Right cardiac atrium (tissue), 5 donors: ENCODE data around the gene LCE3C. TPM values are rescaled to one million over a fixed set of nuclear protein-coding genes. Genes with fewer than 3 reads are reported as not detected.
A peak's percentile ranks its signal among the peaks of the same experiment; 100 is the strongest.
"Not testable (repeated sequence)": the region's sequence is repeated elsewhere in the genome, so short reads cannot be mapped to it uniquely, and the experiment has no call there.

ENCODE experiments used
- ATAC-seq, 2 donors: fragments of 200-7000 bp; cut with Tn5 transposase; one replicate each; pipeline versions ENCODE4 v1.8.0 to v1.9.1; 2020; ENCODE audit warnings: moderate library complexity in 2 of 2, mild to moderate bottlenecking in 1 of 2
- DNase-seq, 3 donors: peaks; one replicate each; pipeline ENCODE4 v3.0.0-alpha.2; 2020
- H3K27ac ChIP-seq: one replicate; pipeline ENCODE4 v1.5.1; 2013; ENCODE audit warnings: mild to moderate bottlenecking, low read length, control low read depth, moderate library complexity
- H3K27me3 ChIP-seq: one replicate; pipeline ENCODE4 v1.6.1; 2013; ENCODE audit not compliant: control insufficient read depth, insufficient read depth
- H3K4me1 ChIP-seq: one replicate; pipeline ENCODE4 v1.6.1; 2013; ENCODE audit warnings: low read length; ENCODE audit not compliant: control insufficient read depth, insufficient read depth
- H3K4me3 ChIP-seq: one replicate; pipeline ENCODE4 v1.5.1; 2013; ENCODE audit warnings: low read length, control low read depth
- H3K9me3 ChIP-seq: one replicate; pipeline ENCODE4 v1.6.1; 2013; ENCODE audit warnings: low read length; ENCODE audit not compliant: control insufficient read depth
- WGBS: extraction: QIAGEN DNeasy Blood & Tissue Kit; methylation state at CpG from one replicate; pipeline ENCODE4 v1.1.7; 2013; 5-methylcytosine and 5-hydroxymethylcytosine counted together
- intact Hi-C, 4 donors: fragments of 100-400 bp; cut with DNase I; formaldehyde crosslinking; loops; one replicate each; pipeline versions ENCODE4 v1.11.0 to v1.14.0; 2022 to 2023
- long read RNA-seq, 4 donors: library from polyadenylated mRNA; unstranded; transcript quantifications; one replicate each; pipeline ENCODE4 v2.0.0, GENCODE V29; 2020 to 2021
- polyA plus RNA-seq: library from polyadenylated mRNA; stranded (reverse); fragments of 200-250 nt; gene quantifications from one replicate; pipeline ENCODE4 v1.2.3, GENCODE V29; 2013
- total RNA-seq, 4 donors: library from RNA; stranded (reverse); fragmentation: NEBNext Ultra II Directional; extraction: Animal tissue kit (Norgen Biotek cat#: 25700); gene quantifications; one replicate each; pipeline ENCODE4 v1.2.1, GENCODE V29; 2021
- donor health status: healthy with polysubstance abuse.
- donor health status: DM: no; HTN: yes; CAD: no.
- donor health status: DM: no; HTN: no; CAD: no.
- donor health status: DM: no; HTN: yes; CAD: no; lungs with severe emphysema.
- donor health status: DM: yes; HTN: yes; CAD: no.

The LCE3C gene, protein sequence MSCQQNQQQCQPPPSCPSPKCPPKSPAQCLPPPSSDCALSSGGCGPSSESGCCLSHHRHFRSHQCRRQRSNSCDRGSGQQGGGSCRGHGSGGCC
- total RNA-seq, result not detected
- polyA plus RNA-seq, result not detected
- long read RNA-seq, donor 1, result 0 reads
- long read RNA-seq, donor 2, result 0 reads
- long read RNA-seq, donor 3, result 0 reads
- long read RNA-seq, donor 4, result 0 reads

DNA sequence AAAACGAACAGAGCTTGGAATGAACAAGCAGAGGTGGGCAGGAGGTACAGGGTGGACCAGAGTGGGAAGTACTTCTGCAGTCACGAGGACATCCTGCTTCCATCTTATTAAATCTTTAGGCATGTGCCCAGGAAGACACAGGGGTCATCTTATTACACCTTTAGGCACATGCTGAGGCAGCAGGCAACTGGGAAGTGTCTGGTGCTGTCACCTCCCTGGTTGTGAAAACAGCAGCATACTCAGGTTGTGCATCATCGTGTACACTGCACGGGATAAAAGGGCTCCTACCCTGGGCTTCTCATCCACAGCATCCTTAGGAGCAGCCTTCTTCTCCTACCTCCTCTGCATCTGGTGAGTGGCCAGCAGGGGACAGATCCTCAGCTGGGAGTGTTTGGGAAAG, at the start of gene LCE3C:
TSS of gene LCE3C (plus strand) at position 301 of the 400 bp plus-strand sequence. CDS start 498 bp downstream, outside the sequence.
- Histone ChIP-seq H3K4me1 (no peaks in the 10 kb centered on the region), H3K9me3 (peaks cover 3% of the 10 kb centered on the region), H3K4me3 (no peak within 1 kb of the TSS), H3K27me3 (no peaks in the 10 kb centered on the region), H3K27ac (no peak within 1 kb of the TSS)
- DNase-seq, result no peak
- 60% methylated on average over 4 of the region's 4 CpGs for WGBS
- no peak for ATAC-seq
- intact Hi-C loops, result no loop called here

DNA sequence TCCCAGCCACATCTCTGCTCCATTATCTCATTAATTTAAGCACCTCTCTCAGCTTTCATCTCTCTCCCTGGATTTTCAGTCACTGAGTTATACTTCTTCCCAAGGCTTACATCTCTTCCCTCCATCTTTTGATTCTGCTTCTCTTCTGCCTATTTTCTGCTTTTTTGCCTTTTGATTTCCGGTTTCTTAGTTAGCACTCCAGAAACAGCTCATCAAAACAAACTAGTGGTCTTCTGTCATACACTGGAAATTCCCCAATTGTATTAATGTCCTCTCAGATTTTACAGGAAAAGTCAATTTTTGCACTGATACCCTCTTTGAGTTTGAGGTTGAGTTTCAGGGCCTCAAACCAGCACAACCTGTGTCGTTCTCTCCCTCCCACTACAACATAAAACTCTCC, 34.9 kb upstream of the LCE3C start:
- intact Hi-C loops, result no loop called here
- no peak overlapping the region for H3K4me3 ChIP-seq
- H3K9me3 ChIP-seq, result no peaks in the 10 kb centered on the region
- DNase-seq (no peak), ATAC-seq (no peak)
- H3K27ac ChIP-seq, result no peak overlapping the region
- WGBS, result 54% methylated on average over 2 of the region's 2 CpGs
- H3K4me1 ChIP-seq, result no peaks in the 10 kb centered on the region
- no peaks in the 10 kb centered on the region for H3K27me3 ChIP-seq

DNA sequence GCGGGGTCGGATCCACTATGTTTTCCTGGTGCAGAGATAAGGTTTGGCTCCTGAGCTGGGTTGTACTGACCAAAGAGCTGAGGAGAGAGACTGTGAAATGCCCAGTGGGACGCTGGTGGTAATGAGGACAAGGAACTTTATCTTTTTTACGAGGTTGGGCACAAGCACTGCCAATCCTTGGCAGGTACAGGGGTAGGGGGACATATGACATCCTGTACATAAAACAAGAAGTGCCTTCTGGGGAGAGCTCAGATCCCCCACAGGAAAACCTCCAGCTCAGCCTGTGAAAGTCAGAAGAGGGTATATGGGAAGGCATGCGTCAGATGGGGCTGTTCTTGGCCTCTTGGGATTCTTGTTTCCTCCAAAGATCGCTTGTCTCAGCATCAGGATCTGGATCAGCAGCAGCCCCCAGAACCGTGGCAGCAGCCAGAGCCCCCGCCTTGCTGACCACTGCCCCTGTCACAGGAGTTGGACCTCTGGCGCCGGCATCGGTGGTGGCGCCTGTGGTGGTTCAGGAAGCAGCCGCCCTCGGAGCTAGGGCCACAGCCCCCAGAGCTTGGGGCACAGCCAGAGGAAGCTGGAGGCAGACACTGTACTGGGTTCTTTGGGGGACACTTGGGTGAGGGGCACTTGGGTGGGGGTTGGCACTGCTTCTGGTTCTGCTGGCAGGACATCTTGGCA, 34.4 kb upstream of the LCE3C start:
- no peak for ATAC-seq
- Histone ChIP-seq H3K4me1 (no peaks in the 10 kb centered on the region), H3K9me3 (no peaks in the 10 kb centered on the region), H3K4me3 (no peak overlapping the region), H3K27me3 (no peaks in the 10 kb centered on the region), H3K27ac (no peak overlapping the region)
- intact Hi-C loops, result no loop called here
- WGBS, result 79% methylated on average over 14 of the region's 14 CpGs
- no peak for DNase-seq

DNA sequence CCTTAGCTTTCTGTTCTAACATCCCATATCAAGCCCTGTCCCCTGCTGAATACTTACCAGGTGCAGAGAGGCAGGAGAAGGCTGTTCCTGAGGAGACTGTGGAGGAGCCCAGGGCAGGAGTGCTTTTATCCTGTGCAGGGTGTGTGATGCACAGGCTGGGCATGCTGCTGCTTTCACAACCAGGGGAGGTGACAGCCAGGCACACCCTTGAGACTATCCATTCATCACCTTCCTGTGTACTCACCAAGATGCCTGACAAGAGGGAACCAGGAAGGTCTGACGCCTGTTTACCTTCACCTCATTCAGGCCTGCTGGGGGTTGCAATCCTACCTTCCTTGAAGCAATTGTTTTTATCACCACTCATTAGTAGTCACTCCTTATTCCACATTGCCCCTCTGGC, 33.4 kb upstream of the LCE3C start, which contains the start of gene LCE3E:
TSS of gene LCE3E (minus strand) at position 100 of the 400 bp plus-strand sequence. CDS start 572 bp downstream, outside the sequence.
- peaks cover 1% of the 10 kb centered on the region for H3K9me3 ChIP-seq
- no peak for DNase-seq
- H3K27ac ChIP-seq, result no peak within 1 kb of the TSS
- H3K4me3 ChIP-seq, result no peak within 1 kb of the TSS
- no peak for ATAC-seq
- no peaks in the 10 kb centered on the region for H3K27me3 ChIP-seq
- no peaks in the 10 kb centered on the region for H3K4me1 ChIP-seq
- 53% methylated on average over 1 of the region's 1 CpG for WGBS
- intact Hi-C loops, result no loop called here

DNA sequence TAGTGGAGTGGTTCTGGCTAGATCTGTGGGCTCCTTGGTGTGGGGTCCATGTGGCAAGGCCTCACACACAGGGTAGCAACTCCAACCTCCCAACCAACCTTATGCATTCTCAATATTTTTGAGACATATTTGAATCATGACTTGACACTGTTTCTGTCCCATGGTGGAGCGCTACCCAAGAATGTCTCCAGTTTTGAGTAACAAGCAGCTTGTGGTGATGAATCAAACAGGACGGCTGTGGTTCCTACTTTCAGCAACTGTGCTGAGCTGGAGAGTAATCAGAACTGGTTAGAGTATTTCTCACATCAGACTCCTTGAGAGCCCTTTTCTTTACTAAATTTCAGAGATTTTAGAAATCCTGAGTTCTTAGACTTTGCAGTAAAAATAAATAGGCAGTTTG, 22.9 kb upstream of the LCE3C start:
- DNase-seq (no peak), ATAC-seq (no peak)
- Histone ChIP-seq H3K27me3 (no peaks in the 10 kb centered on the region), H3K4me3 (no peak overlapping the region), H3K27ac (no peak overlapping the region), H3K9me3 (no peaks in the 10 kb centered on the region), H3K4me1 (no peaks in the 10 kb centered on the region)
- 84% methylated on average over 2 of the region's 2 CpGs for WGBS
- intact Hi-C loops, result loop anchor here in 1 of 4 donors (10.0 kb wide), 1 partner anchor 48 kb away; the partner anchor contains the start of gene LCE3A

DNA sequence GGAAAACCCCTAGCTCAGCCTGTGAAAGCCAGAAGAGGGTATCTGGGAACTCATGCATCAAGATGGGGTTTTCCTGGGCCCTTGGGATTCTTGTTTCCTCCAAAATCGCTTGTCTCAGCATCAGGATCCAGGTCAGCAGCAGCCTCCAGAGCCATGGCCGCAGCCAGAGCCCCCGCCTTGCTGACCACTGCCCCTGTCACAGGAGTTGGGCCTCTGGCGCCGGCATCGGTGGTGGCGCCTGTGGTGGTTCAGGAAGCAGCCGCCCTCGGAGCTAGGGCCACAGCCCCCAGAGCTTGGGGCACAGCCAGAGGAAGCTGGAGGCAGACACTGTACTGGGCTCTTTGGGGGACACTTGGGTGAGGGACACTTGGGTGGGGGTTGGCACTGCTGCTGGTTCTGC, 20.5 kb upstream of the LCE3C start:
- not testable (repeated sequence) for ATAC-seq, H3K4me3 ChIP-seq, H3K4me1 ChIP-seq, H3K27me3 ChIP-seq, H3K9me3 ChIP-seq, H3K27ac ChIP-seq
- intact Hi-C loops, result loop anchor here in 1 of 4 donors (10.0 kb wide), 1 partner anchor 45 kb away; the partner anchor contains the start of gene LCE3A
- peak in 1 of 3 donors; percentile 17 for DNase-seq
- 85% methylated on average over 9 of the region's 9 CpGs for WGBS

DNA sequence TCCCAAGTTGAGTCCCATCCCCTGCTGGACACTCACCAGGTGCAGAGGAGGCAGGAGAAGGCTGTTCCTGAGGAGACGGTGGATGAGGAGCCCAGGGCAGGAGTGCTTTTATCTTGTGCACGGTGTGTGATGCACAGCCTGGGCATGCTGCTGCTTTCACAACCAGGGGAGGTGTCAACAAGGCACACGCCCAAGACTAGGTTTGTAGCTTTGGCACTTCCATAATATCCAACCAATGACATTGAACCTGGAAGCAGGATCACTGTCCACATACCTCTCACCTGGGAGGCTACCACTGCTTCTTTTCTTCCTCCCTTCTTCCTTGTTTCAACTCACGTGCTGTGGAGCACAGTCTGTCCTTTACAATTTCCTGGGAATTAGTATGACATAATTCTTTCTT, 19.6 kb upstream of the LCE3C start, which contains the start of gene LCE3D:
TSS of gene LCE3D (minus strand) at position 84 of the 400 bp plus-strand sequence. CDS start 580 bp downstream, outside the sequence.
- H3K9me3 ChIP-seq, result no peaks in the 10 kb centered on the region
- DNase-seq (no peak), ATAC-seq (no peak)
- no peak within 1 kb of the TSS for H3K27ac ChIP-seq
- 69% methylated on average over 4 of the region's 4 CpGs for WGBS
- H3K4me1 ChIP-seq, result no peaks in the 10 kb centered on the region
- intact Hi-C loops, result no loop called here
- H3K27me3 ChIP-seq, result no peaks in the 10 kb centered on the region
- no peak within 1 kb of the TSS for H3K4me3 ChIP-seq

DNA sequence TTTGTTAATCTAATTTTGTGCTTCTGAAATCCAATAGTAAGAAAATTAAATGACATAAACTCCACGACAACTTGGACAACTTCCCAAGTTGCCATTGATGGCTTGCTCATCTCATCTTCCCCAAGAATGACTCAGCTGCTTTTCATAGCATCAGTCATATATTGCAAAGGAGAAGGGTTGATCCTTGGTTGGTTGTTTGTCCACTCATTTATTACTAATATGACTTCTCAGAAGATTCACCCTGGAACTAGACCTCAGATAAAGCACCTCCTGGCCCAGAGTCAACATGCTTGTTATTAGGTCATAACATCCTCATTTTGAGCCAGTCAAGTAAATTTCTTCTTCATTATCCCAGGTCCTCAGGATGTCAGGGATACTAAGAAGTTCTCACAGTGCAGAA, 17.4 kb upstream of the LCE3C start:
- intact Hi-C loops, result no loop called here
- H3K27ac ChIP-seq, result no peak overlapping the region
- 72% methylated on average over 1 of the region's 1 CpG for WGBS
- H3K4me1 ChIP-seq, result no peaks in the 10 kb centered on the region
- ATAC-seq, result no peak
- no peaks in the 10 kb centered on the region for H3K9me3 ChIP-seq
- H3K27me3 ChIP-seq, result no peaks in the 10 kb centered on the region
- no peak overlapping the region for H3K4me3 ChIP-seq
- DNase-seq, result no peak

DNA sequence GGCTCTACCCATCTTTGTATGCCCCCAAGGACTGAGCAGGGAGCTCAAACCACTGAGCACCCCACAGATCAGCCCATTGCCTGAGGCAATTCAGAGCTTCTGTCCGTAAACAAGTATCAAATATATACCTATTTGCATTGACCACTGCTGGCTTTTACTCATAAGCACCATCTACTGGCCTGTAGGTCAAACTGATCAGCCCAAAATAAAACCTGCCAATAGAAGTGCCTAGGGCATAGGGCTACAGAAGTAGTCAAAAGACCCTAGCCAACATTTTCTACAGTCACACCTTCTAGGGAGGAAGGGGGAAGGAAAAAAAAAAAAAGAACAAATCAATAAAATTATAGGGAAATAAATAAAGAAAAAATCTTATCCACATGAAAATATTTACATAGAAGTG, 14.4 kb upstream of the LCE3C start:
- WGBS, result 52% methylated on average over 1 of the region's 1 CpG
- intact Hi-C loops, result no loop called here
- H3K27ac ChIP-seq, result no peak overlapping the region
- H3K9me3 ChIP-seq, result no peaks in the 10 kb centered on the region
- H3K27me3 ChIP-seq, result no peaks in the 10 kb centered on the region
- no peak overlapping the region for H3K4me3 ChIP-seq
- no peaks in the 10 kb centered on the region for H3K4me1 ChIP-seq
- DNase-seq, result no peak
- ATAC-seq, result no peak

DNA sequence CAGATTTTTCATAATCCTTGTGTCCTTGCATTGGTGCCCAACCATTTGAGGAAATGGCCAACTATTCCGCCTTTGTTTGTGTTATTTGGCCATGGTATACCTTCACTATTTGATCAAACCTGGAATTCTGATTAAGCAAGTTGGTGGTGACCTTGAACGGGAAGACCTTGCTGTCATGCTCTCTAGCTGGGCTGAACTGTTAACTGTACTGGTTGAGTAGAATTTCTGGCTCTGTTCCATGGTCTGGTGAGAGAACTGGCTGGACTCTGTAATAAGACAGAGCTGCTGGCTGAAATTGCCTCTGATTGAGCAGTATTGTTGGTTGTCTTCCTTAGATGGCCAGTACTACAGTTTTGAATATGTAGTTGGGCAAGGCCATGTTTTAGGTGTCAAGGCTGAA, 3.0 kb upstream of the LCE3C start:
- intact Hi-C loops, result no loop called here
- 83% methylated on average over 2 of the region's 2 CpGs for WGBS

DNA sequence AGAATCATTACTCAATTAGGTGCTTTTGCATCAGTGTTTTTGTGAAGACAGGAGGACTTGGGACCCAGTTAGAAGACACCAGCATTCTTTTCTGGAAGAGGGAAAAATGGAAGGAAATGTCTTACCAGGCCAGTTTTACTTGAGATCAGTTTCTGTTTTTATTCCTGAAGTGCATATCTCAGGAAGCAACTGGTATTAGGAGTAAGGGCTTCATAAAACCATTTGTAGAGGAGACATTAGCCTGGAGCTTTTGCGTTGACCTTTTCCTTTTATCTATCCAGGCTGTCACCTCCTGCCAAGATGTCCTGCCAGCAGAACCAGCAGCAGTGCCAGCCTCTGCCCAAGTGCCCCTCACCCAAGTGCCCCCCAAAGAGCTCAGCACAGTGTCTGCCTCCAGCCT, 13.5 kb downstream of the LCE3C start, which contains the start of gene LCE3B:
TSS of gene LCE3B (plus strand) at position 301 of the 400 bp plus-strand sequence. CDS start at position 301, 0 bp downstream.
- DNase-seq, result no peak
- Histone ChIP-seq H3K4me3 (no peak within 1 kb of the TSS), H3K27ac (no peak within 1 kb of the TSS), H3K4me1 (no peaks in the 10 kb centered on the region), H3K27me3 (no peaks in the 10 kb centered on the region), H3K9me3 (no peaks in the 10 kb centered on the region)
- intact Hi-C loops, result no loop called here
- WGBS, result 77% methylated on average over 1 of the region's 1 CpG
- no peak for ATAC-seq

More for the DNA sequence above, 3.0 kb upstream of the LCE3C start:
- Histone ChIP-seq H3K27me3 (no peaks in the 10 kb centered on the region), H3K4me1 (no peaks in the 10 kb centered on the region), H3K9me3 (peaks cover 3% of the 10 kb centered on the region), H3K4me3 (no peak overlapping the region), H3K27ac (no peak overlapping the region)
- DNase-seq, result no peak
- ATAC-seq, result no peak
